Activated CD4-positive, alpha-beta T cell treated with anti-CD3 and anti-CD28 coated beads for 1 hour (primary cell): ENCODE data around the gene SFPQ.
"Not testable (repeated sequence)": the region's sequence is repeated elsewhere in the genome, so short reads cannot be mapped to it uniquely, and the experiment has no call there.

ENCODE experiments used
- DNase-seq: peaks from one replicate; pipeline ENCODE4 v3.0.0-alpha.2; 2020

SFPQ gene, protein sequence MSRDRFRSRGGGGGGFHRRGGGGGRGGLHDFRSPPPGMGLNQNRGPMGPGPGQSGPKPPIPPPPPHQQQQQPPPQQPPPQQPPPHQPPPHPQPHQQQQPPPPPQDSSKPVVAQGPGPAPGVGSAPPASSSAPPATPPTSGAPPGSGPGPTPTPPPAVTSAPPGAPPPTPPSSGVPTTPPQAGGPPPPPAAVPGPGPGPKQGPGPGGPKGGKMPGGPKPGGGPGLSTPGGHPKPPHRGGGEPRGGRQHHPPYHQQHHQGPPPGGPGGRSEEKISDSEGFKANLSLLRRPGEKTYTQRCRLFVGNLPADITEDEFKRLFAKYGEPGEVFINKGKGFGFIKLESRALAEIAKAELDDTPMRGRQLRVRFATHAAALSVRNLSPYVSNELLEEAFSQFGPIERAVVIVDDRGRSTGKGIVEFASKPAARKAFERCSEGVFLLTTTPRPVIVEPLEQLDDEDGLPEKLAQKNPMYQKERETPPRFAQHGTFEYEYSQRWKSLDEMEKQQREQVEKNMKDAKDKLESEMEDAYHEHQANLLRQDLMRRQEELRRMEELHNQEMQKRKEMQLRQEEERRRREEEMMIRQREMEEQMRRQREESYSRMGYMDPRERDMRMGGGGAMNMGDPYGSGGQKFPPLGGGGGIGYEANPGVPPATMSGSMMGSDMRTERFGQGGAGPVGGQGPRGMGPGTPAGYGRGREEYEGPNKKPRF

GRCh38 chr1:35192853-35193664, at the start of gene SFPQ:
SFPQ (minus strand) TSS chr1:35193145; CDS start chr1:35193049, 96 bp downstream.
- peak; percentile 96 for DNase-seq

GRCh38 chr1:35236772-35237171, 43.8 kb upstream of the SFPQ start:
- not testable (repeated sequence) for DNase-seq

GRCh38 chr1:35231287-35231686, 38.3 kb upstream of the SFPQ start:
- DNase-seq = no peak

DNA sequence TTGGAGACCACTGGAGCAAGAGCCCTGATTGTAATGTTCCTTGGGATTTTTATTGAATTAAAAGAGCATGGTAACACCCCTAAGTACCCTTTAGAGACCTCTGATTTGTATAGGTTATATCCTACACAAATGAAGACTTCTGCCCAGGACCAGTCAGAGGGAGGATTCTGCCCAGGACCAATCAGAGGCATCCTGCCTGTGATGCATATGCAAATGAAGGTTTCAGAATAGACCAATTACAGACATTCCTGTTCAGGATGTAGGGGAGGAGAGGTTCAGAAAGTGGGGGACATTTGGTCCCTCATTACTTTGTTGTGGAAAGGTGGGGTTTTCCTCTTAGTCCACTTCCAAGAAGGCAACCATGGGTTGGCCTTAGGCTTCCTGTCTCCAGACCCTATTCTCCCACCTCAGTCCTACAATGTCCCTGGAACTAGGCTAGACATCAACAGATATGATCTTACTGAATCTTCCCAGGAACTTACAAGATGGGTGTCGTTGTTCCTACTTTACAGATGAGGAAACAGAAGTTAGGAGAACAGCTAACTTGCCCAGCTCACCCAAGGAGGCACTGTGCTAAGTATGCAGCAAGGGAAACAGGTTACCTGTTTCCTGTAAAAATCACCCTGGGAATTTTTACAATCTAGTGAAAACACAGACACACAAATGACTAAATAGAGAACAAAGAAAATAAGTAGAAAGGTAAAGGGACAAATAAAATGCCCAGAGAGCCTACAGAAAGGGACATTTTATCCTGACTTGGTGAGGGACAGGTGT, 36.8 kb upstream of the SFPQ start:
- DNase-seq = no peak

- no peak for DNase-seq
Observed at GRCh38 chr1:35226546-35226945, 33.6 kb upstream of the SFPQ start.

- DNase-seq = no peak
Observed at GRCh38 chr1:35223084-35223630, 30.2 kb upstream of the SFPQ start.

- DNase-seq = no peak
Observed at GRCh38 chr1:35222322-35223083, 29.6 kb upstream of the SFPQ start.

- no peak for DNase-seq
Observed at GRCh38 chr1:35220976-35221375, 28.0 kb upstream of the SFPQ start.

DNA sequence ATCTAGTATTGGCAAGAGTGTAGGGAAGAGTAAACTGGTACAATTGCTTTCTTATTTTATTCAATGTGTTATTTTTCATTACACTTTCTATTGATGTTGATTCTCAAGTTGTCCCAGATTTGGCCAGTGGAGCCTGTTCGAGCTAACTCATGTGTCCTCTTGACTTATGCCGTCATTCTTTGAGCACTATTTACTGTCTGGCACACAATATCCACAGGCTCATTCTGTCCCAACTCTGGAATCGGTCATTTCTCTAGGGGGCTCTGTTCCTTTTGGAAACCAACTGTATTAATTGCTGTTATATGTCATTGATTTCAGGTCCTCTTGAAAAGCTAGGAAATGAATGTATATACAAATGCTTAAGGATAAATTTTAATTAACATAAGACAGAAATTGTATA, 22.4 kb upstream of the SFPQ start:
- no peak for DNase-seq

DNA sequence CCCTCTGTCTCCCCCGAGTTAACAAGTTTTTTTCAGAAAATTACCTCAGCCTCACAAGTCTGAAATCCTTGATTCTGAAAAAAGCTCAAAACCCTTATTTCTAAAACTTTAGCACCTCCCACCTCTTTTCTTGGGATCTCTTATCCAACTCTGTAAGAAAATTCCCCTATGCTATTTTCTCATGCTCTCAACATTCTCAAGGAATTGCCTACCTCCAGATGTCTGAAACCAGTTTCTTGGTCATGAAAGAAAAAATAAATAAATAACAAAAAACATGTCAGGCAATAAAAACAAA, 18.1 kb upstream of the SFPQ start:
- no peak for DNase-seq

GRCh38 chr1:35210321-35211119, 17.6 kb upstream of the SFPQ start:
- DNase-seq = no peak

DNA sequence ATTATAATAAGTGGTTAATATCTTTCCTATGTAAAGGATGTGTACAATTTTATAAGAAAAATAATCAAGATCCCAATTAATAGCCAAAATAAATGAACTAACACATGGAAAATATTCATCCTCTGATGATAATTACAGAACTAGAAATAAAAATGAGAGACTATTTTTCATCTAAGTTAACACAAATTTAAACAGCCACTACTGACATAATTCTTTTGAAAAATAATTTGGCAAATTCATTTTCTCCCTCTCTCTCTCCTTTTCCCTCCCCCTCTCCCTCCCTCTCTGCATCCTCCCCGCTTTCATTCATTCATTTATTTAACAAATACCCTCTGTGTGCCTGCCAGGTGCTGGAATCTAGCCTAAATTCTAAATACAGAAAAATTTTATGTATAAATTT, 10.3 kb upstream of the SFPQ start:
- DNase-seq = no peak

DNA sequence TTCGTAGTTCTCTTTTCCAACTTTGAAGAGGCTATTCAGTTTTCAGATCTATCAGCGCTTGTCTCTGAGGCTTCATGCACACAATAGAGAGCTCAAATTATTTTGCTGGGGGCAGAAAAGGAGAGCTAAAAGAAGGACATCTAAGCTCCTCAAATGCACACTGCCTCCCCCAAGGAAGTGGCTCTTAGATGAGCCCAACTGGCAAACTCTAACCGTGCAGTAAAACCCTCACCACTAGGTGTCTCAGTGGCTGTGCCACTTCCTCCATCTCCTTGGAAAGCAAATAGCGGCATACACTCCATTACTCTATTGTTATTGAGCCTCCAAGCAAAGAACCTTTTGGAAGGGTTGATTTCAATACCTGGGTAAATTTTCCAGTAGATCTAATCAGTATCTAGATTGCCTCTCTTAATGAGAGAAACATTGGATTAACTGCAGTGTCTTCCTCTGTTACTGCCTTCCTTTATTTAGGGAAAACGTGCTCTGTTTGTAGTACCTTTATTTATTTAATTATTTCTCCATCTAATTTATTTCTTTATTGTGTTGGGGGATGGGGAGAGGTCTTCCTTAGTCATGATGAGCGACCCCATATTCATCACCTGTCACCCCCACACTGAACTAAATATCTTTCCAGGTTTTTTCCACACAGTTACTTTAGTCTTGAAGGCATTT, 9.2 kb upstream of the SFPQ start:
- DNase-seq = peak; percentile 51

DNA sequence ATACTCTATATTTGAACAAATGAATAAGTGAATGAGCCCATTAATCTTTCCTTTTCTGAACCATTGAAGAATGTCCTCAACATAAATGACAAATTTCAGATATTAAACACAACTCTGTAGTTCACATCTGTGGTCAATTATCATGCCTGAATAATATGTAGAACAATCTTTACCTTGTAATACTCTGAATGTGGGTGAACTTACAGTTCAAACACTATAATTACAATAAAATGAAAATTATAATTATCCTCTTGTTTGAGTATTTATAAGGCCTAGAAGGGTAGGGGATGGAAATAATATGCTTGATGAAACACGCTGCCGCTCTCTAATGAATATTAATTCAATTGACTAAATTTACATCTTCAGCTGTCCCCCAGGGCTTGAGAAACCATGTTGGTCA, 8.7 kb upstream of the SFPQ start:
- no peak for DNase-seq

DNA sequence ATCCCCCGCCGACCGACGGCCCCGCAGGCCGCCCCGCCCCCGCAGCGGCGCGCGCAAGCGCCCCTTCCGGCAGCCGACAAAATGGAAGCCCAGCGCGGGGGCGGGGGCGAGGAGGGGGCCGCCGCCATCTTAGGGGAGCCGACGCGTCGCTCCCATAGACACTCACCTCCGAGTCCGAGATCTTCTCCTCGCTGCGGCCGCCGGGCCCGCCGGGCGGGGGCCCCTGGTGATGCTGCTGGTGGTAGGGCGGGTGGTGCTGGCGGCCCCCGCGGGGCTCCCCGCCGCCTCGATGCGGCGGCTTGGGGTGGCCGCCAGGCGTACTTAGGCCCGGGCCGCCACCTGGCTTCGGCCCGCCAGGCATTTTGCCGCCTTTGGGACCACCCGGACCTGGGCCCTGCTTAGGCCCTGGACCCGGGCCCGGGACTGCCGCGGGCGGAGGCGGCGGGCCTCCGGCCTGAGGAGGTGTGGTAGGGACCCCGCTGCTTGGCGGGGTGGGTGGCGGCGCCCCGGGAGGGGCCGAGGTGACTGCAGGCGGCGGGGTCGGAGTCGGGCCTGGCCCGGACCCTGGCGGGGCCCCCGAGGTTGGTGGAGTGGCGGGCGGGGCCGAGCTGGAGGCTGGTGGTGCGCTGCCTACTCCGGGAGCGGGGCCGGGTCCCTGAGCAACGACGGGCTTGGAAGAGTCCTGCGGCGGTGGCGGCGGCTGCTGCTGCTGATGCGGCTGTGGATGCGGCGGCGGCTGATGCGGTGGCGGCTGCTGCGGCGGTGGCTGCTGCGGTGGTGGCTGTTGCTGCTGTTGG, 691 bp downstream of the SFPQ start:
- DNase-seq = peak; percentile 79

DNA sequence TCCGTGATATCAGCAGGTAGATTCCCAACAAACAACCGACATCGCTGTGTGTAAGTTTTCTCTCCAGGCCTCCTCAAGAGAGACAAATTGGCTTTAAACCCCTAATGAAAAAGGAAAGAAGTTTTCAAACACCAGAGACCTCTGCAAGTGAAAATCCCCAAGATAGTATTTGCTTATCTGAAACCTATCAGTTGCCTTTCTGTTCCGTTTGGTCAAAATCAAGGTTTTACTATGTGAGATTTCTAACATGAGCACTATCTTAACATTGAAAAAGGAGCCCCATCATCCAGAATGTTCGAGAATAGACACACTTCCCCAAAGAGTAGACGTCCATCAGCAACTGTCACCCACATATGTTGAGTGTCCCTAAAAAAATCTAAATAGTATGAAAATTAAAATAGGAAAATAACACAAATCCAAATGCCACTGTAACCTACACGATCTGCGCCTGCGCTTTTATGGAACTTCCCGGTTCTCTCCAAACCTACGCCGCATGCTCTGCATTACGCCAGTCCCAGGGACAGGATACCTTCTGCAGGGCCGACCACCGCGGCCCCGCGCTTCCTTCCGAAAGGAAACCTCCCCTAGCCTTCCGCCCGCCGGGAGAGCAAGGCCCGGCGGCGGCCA, 1.4 kb downstream of the SFPQ start:
- DNase-seq = no peak

- DNase-seq = no peak
Observed at GRCh38 chr1:35190784-35191183, 2.2 kb downstream of the SFPQ start.

- no peak for DNase-seq
Observed at GRCh38 chr1:35188578-35189392, 4.2 kb downstream of the SFPQ start.
